H9 (cell line): ENCODE data around the gene SORCS2. TPM values are rescaled to one million over a fixed set of nuclear protein-coding genes. Genes with fewer than 3 reads are reported as not detected.

Experiments used
- DNase-seq: peaks from one replicate; pipeline ENCODE4 v3.0.0-alpha.2; 2017
- H2AFZ ChIP-seq: one replicate; pipeline ENCODE4 v1.6.1; 2013; ENCODE audit warnings: mild to moderate bottlenecking, low read length, control low read depth, moderate library complexity
- H2AK5ac ChIP-seq: 2 replicates; pipeline ENCODE4 v1.6.1; 2013; ENCODE audit warnings: low read length, control low read depth, mixed read lengths; ENCODE audit not compliant: insufficient read length
- H2BK120ac ChIP-seq: one replicate; pipeline ENCODE4 v1.6.1; 2013; ENCODE audit warnings: low read depth, mild to moderate bottlenecking, low read length, control low read depth, inconsistent platforms; ENCODE audit not compliant: poor library complexity, severe bottlenecking
- H2BK12ac ChIP-seq: 2 replicates; pipeline ENCODE4 v1.6.1; 2013; ENCODE audit warnings: low read length, control low read depth, mixed read lengths, low read depth; ENCODE audit not compliant: insufficient read length
- H2BK15ac ChIP-seq: 2 replicates; pipeline ENCODE4 v1.6.1; 2013; ENCODE audit warnings: low read depth, low read length, control low read depth
- H2BK20ac ChIP-seq: one replicate; pipeline ENCODE4 v1.6.1; 2013; ENCODE audit warnings: low read depth, mild to moderate bottlenecking, low read length, control low read depth, inconsistent platforms; ENCODE audit not compliant: poor library complexity, severe bottlenecking
- H2BK5ac ChIP-seq: 2 replicates; pipeline ENCODE4 v1.6.1; 2013; ENCODE audit warnings: low read length, control low read depth, mixed read lengths; ENCODE audit not compliant: insufficient read length
- H3K14ac ChIP-seq: 2 replicates; pipeline ENCODE4 v1.6.1; 2013; ENCODE audit warnings: low read length, control low read depth; ENCODE audit not compliant: insufficient read depth
- H3K18ac ChIP-seq: 2 replicates; pipeline ENCODE4 v1.6.1; 2013; ENCODE audit warnings: low read depth, mild to moderate bottlenecking, mixed read lengths, low read length, control low read depth; ENCODE audit not compliant: insufficient read length
- H3K23ac ChIP-seq: 2 replicates; pipeline ENCODE4 v1.6.1; 2013; ENCODE audit warnings: low read length, control low read depth, mixed read lengths, low read depth; ENCODE audit not compliant: insufficient read length
- H3K23me2 ChIP-seq: 2 replicates; pipeline ENCODE4 v1.6.1; 2013; ENCODE audit warnings: low read depth, mild to moderate bottlenecking, mixed read lengths, low read length, control low read depth; ENCODE audit not compliant: insufficient read length, poor library complexity, severe bottlenecking
- H3K27ac ChIP-seq: 2 replicates; pipeline ENCODE4 v1.5.1; 2013; ENCODE audit warnings: low read length, control low read depth, mixed read lengths, low read depth; ENCODE audit not compliant: insufficient read length
- H3K27me3 ChIP-seq: 2 replicates; pipeline ENCODE4 v1.6.1; 2013; ENCODE audit warnings: low read length, control low read depth, inconsistent platforms; ENCODE audit not compliant: insufficient read depth
- H3K4ac ChIP-seq: 2 replicates; pipeline ENCODE4 v1.6.1; 2013; ENCODE audit warnings: low read depth, mild to moderate bottlenecking, control low read depth, inconsistent platforms, low read length, moderate library complexity
- H3K4me1 ChIP-seq: 2 replicates; pipeline ENCODE4 v1.6.1; 2013; ENCODE audit warnings: low read length, control low read depth, inconsistent platforms; ENCODE audit not compliant: insufficient read depth
- H3K4me2 ChIP-seq: 2 replicates; pipeline ENCODE4 v1.6.1; 2013; ENCODE audit warnings: low read length, control low read depth, mixed read lengths; ENCODE audit not compliant: insufficient read length, insufficient read depth
- H3K56ac ChIP-seq: 2 replicates; pipeline ENCODE4 v1.6.1; 2013; ENCODE audit warnings: low read depth, mild to moderate bottlenecking, mixed read lengths, low read length, control low read depth; ENCODE audit not compliant: insufficient read length
- H3K79me1 ChIP-seq: 2 replicates; pipeline ENCODE4 v1.6.1; 2013; ENCODE audit warnings: low read depth, mild to moderate bottlenecking, moderate library complexity, low read length, control low read depth, inconsistent platforms; ENCODE audit not compliant: insufficient read depth, poor library complexity, severe bottlenecking
- H3K79me2 ChIP-seq: 2 replicates; pipeline ENCODE4 v1.6.1; 2013; ENCODE audit warnings: low read length, control low read depth, inconsistent platforms; ENCODE audit not compliant: insufficient read depth
- H3K9ac ChIP-seq: 2 replicates; pipeline ENCODE4 v1.6.1; 2013; ENCODE audit warnings: low read length, control low read depth, mixed read lengths; ENCODE audit not compliant: insufficient read length; ENCODE audit errors: extremely low read depth
- H3K9me3 ChIP-seq: one replicate; pipeline ENCODE4 v1.6.1; 2013; ENCODE audit warnings: low read depth, low read length, inconsistent platforms; ENCODE audit not compliant: control insufficient read depth
- H3T11ph ChIP-seq: one replicate; pipeline ENCODE4 v1.6.1; 2013; ENCODE audit warnings: mild to moderate bottlenecking, low read length, control low read depth, inconsistent platforms
- H4K20me1 ChIP-seq: one replicate; pipeline ENCODE4 v1.6.1; 2013; ENCODE audit not compliant: control insufficient read depth, insufficient read length, insufficient read depth
- H4K5ac ChIP-seq: 2 replicates; pipeline ENCODE4 v1.6.1; 2013; ENCODE audit warnings: low read depth, mild to moderate bottlenecking, mixed read lengths, low read length, control low read depth; ENCODE audit not compliant: insufficient read length
- H4K8ac ChIP-seq: replicated peaks from 2 replicates; pipeline ENCODE4 v1.6.1; 2013; ENCODE audit warnings: low read length, control low read depth, mixed read lengths, low read depth; ENCODE audit not compliant: insufficient read length
- H4K91ac ChIP-seq: 2 replicates; pipeline ENCODE4 v1.6.1; 2013; ENCODE audit warnings: low read depth, mild to moderate bottlenecking, moderate library complexity, mixed read lengths, low read length, control low read depth; ENCODE audit not compliant: insufficient read length
- H3K27ac Mint-ChIP-seq, 3 experiments: 2 replicates in 2 of 3; 3 replicates in 1 of 3; pipeline ENCODE4 v1.8.0; 2020 to 2021; ENCODE audit warnings: mixed read lengths in 3 of 3, mild to moderate bottlenecking in 1 of 3, moderate library complexity in 1 of 3
- H3K27me3 Mint-ChIP-seq: 2 replicates; pipeline ENCODE4 v1.8.0; 2021; ENCODE audit warnings: low read depth, mild to moderate bottlenecking, moderate library complexity, mixed read lengths
- H3K36me3 Mint-ChIP-seq, 3 experiments: 2 replicates in 2 of 3; 3 replicates in 1 of 3; pipeline ENCODE4 v1.8.0; 2020 to 2021; ENCODE audit warnings: low read depth in 3 of 3, mixed read lengths in 3 of 3; ENCODE audit not compliant: insufficient read depth in 1 of 3
- H3K4me1 Mint-ChIP-seq, 2 experiments: 2 replicates each; pipeline ENCODE4 v1.8.0; 2020; ENCODE audit warnings: mixed read lengths in 2 of 2
- H3K4me3 Mint-ChIP-seq, 2 experiments: 2 replicates in 1 of 2; 3 replicates in 1 of 2; pipeline ENCODE4 v1.8.0; 2020 to 2021; ENCODE audit warnings: mild to moderate bottlenecking in 2 of 2, mixed read lengths in 2 of 2, moderate library complexity in 1 of 2
- H3K9me3 Mint-ChIP-seq, 2 experiments: 2 replicates in 1 of 2; 3 replicates in 1 of 2; pipeline ENCODE4 v1.8.0; 2020; ENCODE audit warnings: mild to moderate bottlenecking in 2 of 2, mixed read lengths in 2 of 2, moderate library complexity in 1 of 2
- WGBS: extraction: QIAGEN DNeasy Blood & Tissue Kit; methylation state at CpG from one replicate; pipeline ENCODE4 v1.1.7; 2013; ENCODE audit warnings: missing lambda C conversion rate, low lambda C conversion rate, mixed read lengths; ENCODE audit not compliant: insufficient read length; ENCODE audit errors: extremely low coverage; 5-methylcytosine and 5-hydroxymethylcytosine counted together
- total RNA-seq: library from RNA; stranded (reverse); gene quantifications from 2 replicates; pipeline ENCODE4 v1.2.1, GENCODE V29; 2021
- TF ChIP-seq, protein P1 (sequence below): fragments of 200-600 bp; sonication (generic); conservative IDR thresholded peaks from 3 replicates; pipeline ENCODE4 v1.8.0; 2021; ENCODE audit warnings: antibody characterized with exemption, mild to moderate bottlenecking

The SORCS2 gene
- total RNA-seq, 1 experiment from 2014 or later = 0.57 TPM

DNA sequence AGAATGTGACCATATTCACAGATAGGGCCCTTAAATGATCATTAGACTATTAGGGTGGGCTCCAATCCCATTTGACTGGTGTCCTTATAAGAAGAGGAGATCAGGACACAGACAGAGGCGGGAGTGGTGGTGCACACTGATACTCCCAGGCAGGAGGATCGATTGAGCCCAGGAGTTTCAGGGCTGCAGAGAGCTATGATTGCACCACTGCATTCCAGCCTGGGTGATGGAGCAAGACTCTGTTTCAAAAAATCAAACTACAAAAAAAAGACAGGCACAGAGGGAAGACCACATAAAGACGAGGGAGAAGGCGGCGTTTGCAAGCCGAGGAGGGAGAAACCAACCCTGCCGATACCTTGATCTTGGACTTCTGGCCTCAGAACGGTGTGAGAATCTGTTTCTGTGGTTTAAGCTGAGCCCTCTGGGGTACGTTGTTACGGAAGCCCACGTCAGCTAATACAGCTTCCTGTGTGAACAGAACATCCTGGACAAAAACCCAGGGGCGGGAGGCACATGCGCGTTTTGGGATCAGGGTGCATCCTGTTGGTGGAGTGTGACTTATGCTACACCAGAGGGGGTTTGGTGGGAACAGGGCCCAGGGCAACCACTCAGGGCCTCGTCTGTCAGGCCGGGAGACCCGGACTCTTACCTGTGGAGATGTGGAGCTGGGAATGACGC, 454.2 kb downstream of the SORCS2 start:
- no peak overlapping the region for H4K91ac ChIP-seq
- no peak overlapping the region for H3K23ac ChIP-seq
- H3K4me3 Mint-ChIP-seq = no peak overlapping the region
- H2BK20ac ChIP-seq = no peak overlapping the region
- H3K4me1 ChIP-seq = peaks cover 2% of the 10 kb centered on the region; the same call in 1 of the 2 replicates
- no peak overlapping the region for H3K4me2 ChIP-seq
- no peak overlapping the region for H2AFZ ChIP-seq
- no peak overlapping the region for H3K4ac ChIP-seq
- peaks cover 18 to 20% of the 10 kb centered on the region in 2 experiments for H3K4me1 Mint-ChIP-seq
- H3K79me2 ChIP-seq = no peaks in the 10 kb centered on the region
- H3K79me1 ChIP-seq = no peaks in the 10 kb centered on the region
- no peaks in the 10 kb centered on the region for H4K20me1 ChIP-seq
- H4K5ac ChIP-seq = no peak overlapping the region
- TF ChIP-seq, protein P1, sequence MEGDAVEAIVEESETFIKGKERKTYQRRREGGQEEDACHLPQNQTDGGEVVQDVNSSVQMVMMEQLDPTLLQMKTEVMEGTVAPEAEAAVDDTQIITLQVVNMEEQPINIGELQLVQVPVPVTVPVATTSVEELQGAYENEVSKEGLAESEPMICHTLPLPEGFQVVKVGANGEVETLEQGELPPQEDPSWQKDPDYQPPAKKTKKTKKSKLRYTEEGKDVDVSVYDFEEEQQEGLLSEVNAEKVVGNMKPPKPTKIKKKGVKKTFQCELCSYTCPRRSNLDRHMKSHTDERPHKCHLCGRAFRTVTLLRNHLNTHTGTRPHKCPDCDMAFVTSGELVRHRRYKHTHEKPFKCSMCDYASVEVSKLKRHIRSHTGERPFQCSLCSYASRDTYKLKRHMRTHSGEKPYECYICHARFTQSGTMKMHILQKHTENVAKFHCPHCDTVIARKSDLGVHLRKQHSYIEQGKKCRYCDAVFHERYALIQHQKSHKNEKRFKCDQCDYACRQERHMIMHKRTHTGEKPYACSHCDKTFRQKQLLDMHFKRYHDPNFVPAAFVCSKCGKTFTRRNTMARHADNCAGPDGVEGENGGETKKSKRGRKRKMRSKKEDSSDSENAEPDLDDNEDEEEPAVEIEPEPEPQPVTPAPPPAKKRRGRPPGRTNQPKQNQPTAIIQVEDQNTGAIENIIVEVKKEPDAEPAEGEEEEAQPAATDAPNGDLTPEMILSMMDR = no peak
- no peak overlapping the region for H3K14ac ChIP-seq
- no peak overlapping the region for H3K56ac ChIP-seq
- no peak overlapping the region for H3K18ac ChIP-seq
- no peak overlapping the region for H2BK12ac ChIP-seq
- H3K27ac Mint-ChIP-seq = no peak overlapping the region; a peak in 1 of 7 replicates
- H2BK15ac ChIP-seq = no peak overlapping the region
- WGBS = no CpG with 5 or more reads among the region's 18 CpGs
- no peak overlapping the region for H2AK5ac ChIP-seq
- no peak overlapping the region for H3K9ac ChIP-seq
- H3K36me3 Mint-ChIP-seq = peaks cover 0 to 3% (median 0%) of the 10 kb centered on the region in 3 experiments; a peak in 2 of 7 replicates
- peaks cover 23% of the 10 kb centered on the region for H3K27me3 Mint-ChIP-seq
- no peaks in the 10 kb centered on the region for H3K23me2 ChIP-seq
- H2BK5ac ChIP-seq = no peak overlapping the region
- no peak overlapping the region for H3K27ac ChIP-seq
- H3K27me3 ChIP-seq = no peaks in the 10 kb centered on the region
- no peak for DNase-seq
- H3K9me3 Mint-ChIP-seq = peaks cover 10 to 11% of the 10 kb centered on the region in 2 experiments; a peak in 4 of 5 replicates
- H2BK120ac ChIP-seq = no peak overlapping the region
- H3T11ph ChIP-seq = no peak overlapping the region
- H4K8ac ChIP-seq = no peak overlapping the region
- H3K9me3 ChIP-seq = no peaks in the 10 kb centered on the region
